Mesendoderm (in vitro differentiated cells): ENCODE measurements around the gene MICB.

Experiments used
- DNase-seq: peaks from one replicate; pipeline ENCODE4 v3.0.0; 2013
- H2AK5ac ChIP-seq: 2 replicates; pipeline ENCODE4 v1.6.1; 2013; ENCODE audit warnings: low read length, inconsistent platforms
- H2BK120ac ChIP-seq: 2 replicates; pipeline ENCODE4 v1.6.1; 2013; ENCODE audit warnings: low read depth, mild to moderate bottlenecking, low read length, moderate library complexity, mixed read lengths
- H2BK15ac ChIP-seq: replicated peaks from 2 replicates; pipeline ENCODE4 v1.6.1; 2013; ENCODE audit warnings: low read depth, mild to moderate bottlenecking, moderate library complexity
- H2BK5ac ChIP-seq: 2 replicates; pipeline ENCODE4 v1.6.1; 2013; ENCODE audit warnings: low read length, inconsistent platforms
- H3K18ac ChIP-seq: 2 replicates; pipeline ENCODE4 v1.6.1; 2013; ENCODE audit warnings: mild to moderate bottlenecking, low read length, mixed read lengths
- H3K23ac ChIP-seq: one replicate; pipeline ENCODE4 v1.6.1; 2013; ENCODE audit warnings: low read length
- H3K27ac ChIP-seq: 2 replicates; pipeline ENCODE4 v1.5.1; 2013; ENCODE audit warnings: low read depth, mild to moderate bottlenecking, inconsistent platforms, low read length, moderate library complexity
- H3K27me3 ChIP-seq: 2 replicates; pipeline ENCODE4 v1.6.1; 2013; ENCODE audit warnings: low read length, control low read depth, mild to moderate bottlenecking, inconsistent platforms; ENCODE audit not compliant: insufficient read depth, poor library complexity
- H3K36me3 ChIP-seq: 2 replicates; pipeline ENCODE4 v1.6.1; 2013; ENCODE audit warnings: low read length, inconsistent platforms; ENCODE audit not compliant: control insufficient read depth, insufficient read depth
- H3K4ac ChIP-seq: one replicate; pipeline ENCODE4 v1.6.1; 2013; ENCODE audit warnings: low read depth, mild to moderate bottlenecking, low read length, moderate library complexity
- H3K4me1 ChIP-seq: 2 replicates; pipeline ENCODE4 v1.6.1; 2013; ENCODE audit warnings: low read depth, low read length, inconsistent platforms; ENCODE audit not compliant: control insufficient read depth
- H3K4me2 ChIP-seq: 2 replicates; pipeline ENCODE4 v1.6.1; 2013; ENCODE audit warnings: low read length
- H3K4me3 ChIP-seq: 2 replicates; pipeline ENCODE4 v1.5.1; 2013; ENCODE audit warnings: mild to moderate bottlenecking, low read length
- H3K56ac ChIP-seq: one replicate; pipeline ENCODE4 v1.6.1; 2013; ENCODE audit warnings: low read length
- H3K79me1 ChIP-seq: 2 replicates; pipeline ENCODE4 v1.6.1; 2013; ENCODE audit warnings: low read length, inconsistent platforms
- H3K79me2 ChIP-seq: 2 replicates; pipeline ENCODE4 v1.6.1; 2013; ENCODE audit warnings: mild to moderate bottlenecking, low read length; ENCODE audit not compliant: control insufficient read depth, insufficient read depth
- H3K9ac ChIP-seq: 2 replicates; pipeline ENCODE4 v1.6.1; 2013; ENCODE audit warnings: low read length, inconsistent platforms
- H4K5ac ChIP-seq: one replicate; pipeline ENCODE4 v1.6.1; 2013; ENCODE audit warnings: low read length
- H4K8ac ChIP-seq: one replicate; pipeline ENCODE4 v1.6.1; 2013; ENCODE audit warnings: low read depth, mild to moderate bottlenecking, control low read depth, low read length, moderate library complexity
- WGBS: extraction: QIAGEN DNeasy Blood & Tissue Kit; methylation state at CpG from one replicate; pipeline ENCODE4 v1.1.7; 2013; ENCODE audit warnings: low lambda C conversion rate, missing lambda C conversion rate; ENCODE audit not compliant: insufficient coverage; ENCODE audit errors: extremely low coverage; 5-methylcytosine and 5-hydroxymethylcytosine counted together

Gene MICB

GRCh38 chr6:31529329-31530150, 31.6 kb downstream of the MICB start:
- Histone ChIP-seq H3K4ac (no peak overlapping the region), H4K8ac (no peak overlapping the region), H2BK5ac (no peak overlapping the region), H2BK120ac (no peak overlapping the region), H3K18ac (no peak overlapping the region), H2BK15ac (no peak overlapping the region), H3K27ac (no peak overlapping the region), H4K5ac (no peak overlapping the region), H3K27me3 (no peaks in the 10 kb centered on the region), H3K79me2 (no peaks in the 10 kb centered on the region), H3K79me1 (peaks cover 15% of the 10 kb centered on the region), H3K56ac (no peak overlapping the region), H3K9ac (no peak overlapping the region), H3K4me3 (no peak overlapping the region), H2AK5ac (no peak overlapping the region), H3K4me1 (peaks cover 2% of the 10 kb centered on the region), H3K4me2 (no peak overlapping the region), H3K23ac (no peak overlapping the region), H3K36me3 (peaks cover 25% of the 10 kb centered on the region)
- DNase-seq: peak; percentile 49
- no CpG with 5 or more reads among the region's 12 CpGs for WGBS

GRCh38 chr6:31530659-31531058, 32.7 kb downstream of the MICB start:
- no peak overlapping the region for H3K4ac ChIP-seq
- H3K27ac ChIP-seq: no peak overlapping the region
- DNase-seq: no peak
- H3K18ac ChIP-seq: no peak overlapping the region
- no peak overlapping the region for H3K56ac ChIP-seq
- H2AK5ac ChIP-seq: no peak overlapping the region
- no peak overlapping the region for H2BK120ac ChIP-seq
- H4K5ac ChIP-seq: no peak overlapping the region
- H2BK15ac ChIP-seq: no peak overlapping the region
- WGBS: no CpG with 5 or more reads among the region's 6 CpGs
- H3K79me2 ChIP-seq: peaks cover 8% of the 10 kb centered on the region
- H4K8ac ChIP-seq: no peak overlapping the region
- no peaks in the 10 kb centered on the region for H3K27me3 ChIP-seq
- no peak overlapping the region for H3K4me2 ChIP-seq
- no peak overlapping the region for H3K23ac ChIP-seq
- H3K79me1 ChIP-seq: peaks cover 25% of the 10 kb centered on the region
- peaks cover 2% of the 10 kb centered on the region for H3K4me1 ChIP-seq
- no peak overlapping the region for H3K4me3 ChIP-seq
- H2BK5ac ChIP-seq: no peak overlapping the region
- no peak overlapping the region for H3K9ac ChIP-seq
- H3K36me3 ChIP-seq: peaks cover 34% of the 10 kb centered on the region

GRCh38 chr6:31531162-31531561, 33.2 kb downstream of the MICB start:
- Histone ChIP-seq H3K18ac (no peak overlapping the region), H2BK15ac (no peak overlapping the region), H2BK5ac (no peak overlapping the region), H4K8ac (no peak overlapping the region), H3K27me3 (no peaks in the 10 kb centered on the region), H3K79me1 (peaks cover 28% of the 10 kb centered on the region), H4K5ac (no peak overlapping the region), H3K23ac (no peak overlapping the region), H3K56ac (no peak overlapping the region), H3K4me2 (no peak overlapping the region), H3K9ac (no peak overlapping the region), H3K79me2 (peaks cover 12% of the 10 kb centered on the region), H3K27ac (no peak overlapping the region), H2AK5ac (no peak overlapping the region), H3K4ac (no peak overlapping the region), H3K4me1 (peaks cover 2% of the 10 kb centered on the region), H3K4me3 (no peak overlapping the region), H3K36me3 (peaks cover 38% of the 10 kb centered on the region), H2BK120ac (no peak overlapping the region)
- no CpG with 5 or more reads among the region's 7 CpGs for WGBS
- no peak for DNase-seq

- Histone ChIP-seq H3K4me3 (no peak overlapping the region), H2BK15ac (no peak overlapping the region), H2AK5ac (no peak overlapping the region), H3K4me2 (no peak overlapping the region), H3K36me3 (peaks cover 44% of the 10 kb centered on the region), H2BK5ac (no peak overlapping the region), H4K8ac (no peak overlapping the region), H3K9ac (no peak overlapping the region), H2BK120ac (no peak overlapping the region), H3K79me1 (peaks cover 32% of the 10 kb centered on the region), H3K27ac (no peak overlapping the region), H3K4ac (no peak overlapping the region), H3K18ac (no peak overlapping the region), H4K5ac (no peak overlapping the region), H3K56ac (no peak overlapping the region), H3K23ac (no peak overlapping the region), H3K79me2 (peaks cover 19% of the 10 kb centered on the region), H3K4me1 (peaks cover 2% of the 10 kb centered on the region), H3K27me3 (no peaks in the 10 kb centered on the region)
- no CpG with 5 or more reads among the region's 9 CpGs for WGBS
- no peak for DNase-seq
These were observed 34.1 kb downstream of the MICB start for GRCh38 chr6:31531771-31532643.

- Histone ChIP-seq H2BK120ac (no peak overlapping the region), H3K56ac (no peak overlapping the region), H4K5ac (no peak overlapping the region), H4K8ac (no peak overlapping the region), H3K18ac (no peak overlapping the region), H3K79me2 (peaks cover 23% of the 10 kb centered on the region), H3K9ac (no peak overlapping the region), H3K4me2 (no peak overlapping the region), H3K79me1 (peaks cover 32% of the 10 kb centered on the region), H2BK15ac (no peak overlapping the region), H2BK5ac (no peak overlapping the region), H2AK5ac (no peak overlapping the region), H3K23ac (no peak overlapping the region), H3K27me3 (no peaks in the 10 kb centered on the region), H3K36me3 (peaks cover 44% of the 10 kb centered on the region), H3K4ac (no peak overlapping the region), H3K27ac (no peak overlapping the region), H3K4me1 (peaks cover 2% of the 10 kb centered on the region), H3K4me3 (no peak overlapping the region)
- DNase-seq: no peak
- WGBS: no CpG with 5 or more reads among the region's 9 CpGs
These were observed 34.9 kb downstream of the MICB start for GRCh38 chr6:31532644-31533454.
